Mesendoderm (in vitro differentiated cells): Measurements from ENCODE around the gene KLHDC1.
"Not testable (repeated sequence)": the region's sequence is repeated elsewhere in the genome, so short reads cannot be mapped to it uniquely, and the experiment has no call there.

ENCODE experiments used
- DNase-seq: peaks from one replicate; pipeline ENCODE4 v3.0.0; 2013
- H2AK5ac ChIP-seq: 2 replicates; pipeline ENCODE4 v1.6.1; 2013; ENCODE audit warnings: low read length, inconsistent platforms
- H2BK120ac ChIP-seq: 2 replicates; pipeline ENCODE4 v1.6.1; 2013; ENCODE audit warnings: low read depth, mild to moderate bottlenecking, low read length, moderate library complexity, mixed read lengths
- H2BK15ac ChIP-seq: replicated peaks from 2 replicates; pipeline ENCODE4 v1.6.1; 2013; ENCODE audit warnings: low read depth, mild to moderate bottlenecking, moderate library complexity
- H2BK5ac ChIP-seq: 2 replicates; pipeline ENCODE4 v1.6.1; 2013; ENCODE audit warnings: low read length, inconsistent platforms
- H3K18ac ChIP-seq: 2 replicates; pipeline ENCODE4 v1.6.1; 2013; ENCODE audit warnings: mild to moderate bottlenecking, low read length, mixed read lengths
- H3K23ac ChIP-seq: one replicate; pipeline ENCODE4 v1.6.1; 2013; ENCODE audit warnings: low read length
- H3K27ac ChIP-seq: 2 replicates; pipeline ENCODE4 v1.5.1; 2013; ENCODE audit warnings: low read depth, mild to moderate bottlenecking, inconsistent platforms, low read length, moderate library complexity
- H3K27me3 ChIP-seq: 2 replicates; pipeline ENCODE4 v1.6.1; 2013; ENCODE audit warnings: low read length, control low read depth, mild to moderate bottlenecking, inconsistent platforms; ENCODE audit not compliant: insufficient read depth, poor library complexity
- H3K36me3 ChIP-seq: 2 replicates; pipeline ENCODE4 v1.6.1; 2013; ENCODE audit warnings: low read length, inconsistent platforms; ENCODE audit not compliant: control insufficient read depth, insufficient read depth
- H3K4ac ChIP-seq: one replicate; pipeline ENCODE4 v1.6.1; 2013; ENCODE audit warnings: low read depth, mild to moderate bottlenecking, low read length, moderate library complexity
- H3K4me1 ChIP-seq: 2 replicates; pipeline ENCODE4 v1.6.1; 2013; ENCODE audit warnings: low read depth, low read length, inconsistent platforms; ENCODE audit not compliant: control insufficient read depth
- H3K4me2 ChIP-seq: 2 replicates; pipeline ENCODE4 v1.6.1; 2013; ENCODE audit warnings: low read length
- H3K4me3 ChIP-seq: 2 replicates; pipeline ENCODE4 v1.5.1; 2013; ENCODE audit warnings: mild to moderate bottlenecking, low read length
- H3K56ac ChIP-seq: one replicate; pipeline ENCODE4 v1.6.1; 2013; ENCODE audit warnings: low read length
- H3K79me1 ChIP-seq: 2 replicates; pipeline ENCODE4 v1.6.1; 2013; ENCODE audit warnings: low read length, inconsistent platforms
- H3K79me2 ChIP-seq: 2 replicates; pipeline ENCODE4 v1.6.1; 2013; ENCODE audit warnings: mild to moderate bottlenecking, low read length; ENCODE audit not compliant: control insufficient read depth, insufficient read depth
- H3K9ac ChIP-seq: 2 replicates; pipeline ENCODE4 v1.6.1; 2013; ENCODE audit warnings: low read length, inconsistent platforms
- H4K5ac ChIP-seq: one replicate; pipeline ENCODE4 v1.6.1; 2013; ENCODE audit warnings: low read length
- H4K8ac ChIP-seq: one replicate; pipeline ENCODE4 v1.6.1; 2013; ENCODE audit warnings: low read depth, mild to moderate bottlenecking, control low read depth, low read length, moderate library complexity
- WGBS: extraction: QIAGEN DNeasy Blood & Tissue Kit; methylation state at CpG from one replicate; pipeline ENCODE4 v1.1.7; 2013; ENCODE audit warnings: low lambda C conversion rate, missing lambda C conversion rate; ENCODE audit not compliant: insufficient coverage; ENCODE audit errors: extremely low coverage; 5-methylcytosine and 5-hydroxymethylcytosine counted together

The KLHDC1 gene

GRCh38 chr14:49688701-49689030 lies 4.3 kb upstream of the KLHDC1 start:
- H3K27ac ChIP-seq: no peak overlapping the region
- H3K4me1 ChIP-seq: peaks cover 3% of the 10 kb centered on the region
- DNase-seq: no peak
- no peaks in the 10 kb centered on the region for H3K27me3 ChIP-seq
- H3K79me1 ChIP-seq: no peaks in the 10 kb centered on the region
- H3K4me3 ChIP-seq: no peak overlapping the region
- WGBS: no CpG with 5 or more reads among the region's 8 CpGs
- no peak overlapping the region for H2BK5ac ChIP-seq
- no peaks in the 10 kb centered on the region for H3K36me3 ChIP-seq
- H3K9ac ChIP-seq: peak overlapping the region; percentile 80
- peak overlapping the region; percentile 6 for H3K18ac ChIP-seq
- H3K56ac ChIP-seq: peak overlapping the region; percentile 93
- H3K4me2 ChIP-seq: peak overlapping the region; percentile 28
- H3K23ac ChIP-seq: no peak overlapping the region
- no peak overlapping the region for H2BK120ac ChIP-seq
- H2BK15ac ChIP-seq: no peak overlapping the region
- no peak overlapping the region for H4K5ac ChIP-seq
- H3K4ac ChIP-seq: no peak overlapping the region
- H2AK5ac ChIP-seq: no peak overlapping the region
- peaks cover 5% of the 10 kb centered on the region for H3K79me2 ChIP-seq
- H4K8ac ChIP-seq: no peak overlapping the region

- H2BK120ac ChIP-seq: no peak overlapping the region
- H2AK5ac ChIP-seq: no peak overlapping the region
- no peak overlapping the region for H4K8ac ChIP-seq
Measured at GRCh38 chr14:49691031-49691430, 1.9 kb upstream of the KLHDC1 start.

GRCh38 chr14:49692193-49692757 lies 645 bp upstream of the KLHDC1 start:
- Histone ChIP-seq H3K36me3 (no peaks in the 10 kb centered on the region), H4K5ac (no peak overlapping the region), H3K9ac (peak overlapping the region; percentile 90), H3K56ac (no peak overlapping the region), H3K4me3 (no peak overlapping the region), H2BK5ac (no peak overlapping the region), H4K8ac (no peak overlapping the region), H3K4me2 (peak overlapping the region; percentile 82), H2BK120ac (no peak overlapping the region), H3K27ac (no peak overlapping the region), H3K18ac (no peak overlapping the region), H3K79me1 (no peaks in the 10 kb centered on the region), H3K4ac (no peak overlapping the region), H2AK5ac (no peak overlapping the region), H3K4me1 (peaks cover 3% of the 10 kb centered on the region), H3K79me2 (no peaks in the 10 kb centered on the region), H2BK15ac (no peak overlapping the region), H3K23ac (no peak overlapping the region), H3K27me3 (no peaks in the 10 kb centered on the region)
- no peak for DNase-seq
- no CpG with 5 or more reads among the region's 6 CpGs for WGBS

More at GRCh38 chr14:49691031-49691430, 1.9 kb upstream of the KLHDC1 start:
- H2BK15ac ChIP-seq: no peak overlapping the region
- H3K27me3 ChIP-seq: no peaks in the 10 kb centered on the region
- no peak overlapping the region for H3K56ac ChIP-seq
- no peak overlapping the region for H3K9ac ChIP-seq
- no peak overlapping the region for H3K4me3 ChIP-seq
- peaks cover 4% of the 10 kb centered on the region for H3K79me2 ChIP-seq
- no peak overlapping the region for H3K27ac ChIP-seq
- no CpG with 5 or more reads among the region's 4 CpGs for WGBS
- H3K4ac ChIP-seq: no peak overlapping the region
- no peak overlapping the region for H3K4me2 ChIP-seq
- H3K4me1 ChIP-seq: peaks cover 3% of the 10 kb centered on the region
- no peaks in the 10 kb centered on the region for H3K36me3 ChIP-seq
- no peak for DNase-seq
- H3K79me1 ChIP-seq: no peaks in the 10 kb centered on the region
- H2BK5ac ChIP-seq: no peak overlapping the region
- no peak overlapping the region for H3K18ac ChIP-seq
- H4K5ac ChIP-seq: no peak overlapping the region
- no peak overlapping the region for H3K23ac ChIP-seq

DNA sequence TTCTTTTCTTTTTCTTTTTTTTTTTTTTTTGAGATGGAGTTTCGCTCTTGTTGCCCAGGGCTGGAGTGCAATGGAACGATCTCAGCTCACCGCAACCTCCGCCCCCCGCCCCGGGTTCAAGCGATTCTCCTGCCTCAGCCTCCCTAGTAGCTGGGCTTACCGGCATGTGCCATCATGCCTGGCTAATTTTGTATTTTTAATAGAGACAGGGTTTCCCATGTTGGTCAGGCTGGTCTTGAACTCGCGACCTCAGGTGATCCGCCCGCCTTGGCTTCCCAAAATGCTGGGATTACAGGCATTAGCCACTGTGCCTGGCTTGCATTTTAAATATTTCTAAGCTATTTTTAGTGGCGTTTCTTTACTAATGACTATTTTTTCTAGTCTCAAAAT lies 810 bp downstream of the KLHDC1 start:
- not testable (repeated sequence) for H3K27ac ChIP-seq, H3K79me1 ChIP-seq, H4K8ac ChIP-seq, H3K27me3 ChIP-seq, H2BK15ac ChIP-seq, DNase-seq, H3K56ac ChIP-seq, H3K4me1 ChIP-seq, H3K79me2 ChIP-seq, H3K4ac ChIP-seq, H3K4me3 ChIP-seq, H2BK120ac ChIP-seq, H3K36me3 ChIP-seq, H4K5ac ChIP-seq, H2BK5ac ChIP-seq, H3K4me2 ChIP-seq, H3K23ac ChIP-seq, H2AK5ac ChIP-seq, H3K18ac ChIP-seq
- peak overlapping the region; percentile 49 for H3K9ac ChIP-seq
- WGBS: no CpG with 5 or more reads among the region's 13 CpGs

GRCh38 chr14:49702725-49703124 lies 9.8 kb downstream of the KLHDC1 start:
- Histone ChIP-seq H3K27me3 (no peaks in the 10 kb centered on the region), H2BK5ac (no peak overlapping the region), H3K27ac (no peak overlapping the region), H3K23ac (no peak overlapping the region), H3K4me3 (no peak overlapping the region), H3K9ac (no peak overlapping the region), H3K79me2 (no peaks in the 10 kb centered on the region), H3K56ac (no peak overlapping the region), H4K5ac (no peak overlapping the region), H3K4me1 (no peaks in the 10 kb centered on the region), H2BK120ac (no peak overlapping the region), H4K8ac (no peak overlapping the region), H3K79me1 (no peaks in the 10 kb centered on the region), H3K36me3 (no peaks in the 10 kb centered on the region), H2BK15ac (no peak overlapping the region), H2AK5ac (no peak overlapping the region), H3K18ac (no peak overlapping the region), H3K4ac (no peak overlapping the region), H3K4me2 (no peak overlapping the region)
- DNase-seq: no peak
- WGBS: no CpG with 5 or more reads among the region's 4 CpGs

- H3K23ac ChIP-seq: no peak overlapping the region
- no peak overlapping the region for H3K4me2 ChIP-seq
- no peak overlapping the region for H3K9ac ChIP-seq
- no peak overlapping the region for H3K27ac ChIP-seq
- no peak overlapping the region for H3K4ac ChIP-seq
- no peak overlapping the region for H3K56ac ChIP-seq
- no peak overlapping the region for H3K4me3 ChIP-seq
- no peaks in the 10 kb centered on the region for H3K36me3 ChIP-seq
- no peak overlapping the region for H4K5ac ChIP-seq
- H3K27me3 ChIP-seq: no peaks in the 10 kb centered on the region
- H2BK15ac ChIP-seq: no peak overlapping the region
- no peak overlapping the region for H2AK5ac ChIP-seq
- no peak overlapping the region for H2BK120ac ChIP-seq
- H3K18ac ChIP-seq: no peak overlapping the region
- no peak for DNase-seq
- no peaks in the 10 kb centered on the region for H3K79me2 ChIP-seq
- H3K79me1 ChIP-seq: no peaks in the 10 kb centered on the region
- WGBS: no CpG with 5 or more reads among the region's 3 CpGs
- no peak overlapping the region for H2BK5ac ChIP-seq
- H4K8ac ChIP-seq: no peak overlapping the region
- no peaks in the 10 kb centered on the region for H3K4me1 ChIP-seq
Measured at GRCh38 chr14:49703965-49704364, 11.0 kb downstream of the KLHDC1 start.
